Sigmoid colon (tissue), 4 donors: Measurements from ENCODE around the gene HDLBP.

ENCODE experiments used
- EP300 ChIP-seq, 4 donors: sonication (generic); formaldehyde crosslinking; IDR thresholded peaks; one replicate each; pipeline ENCODE4 v1.6.1; 2017; ENCODE audit warnings: antibody characterized with exemption in 4 of 4
- POLR2A ChIP-seq, 2 donors: fragments of 450-650 bp; IDR thresholded peaks; one replicate each; pipeline ENCODE4 v1.6.1; 2016; ENCODE audit warnings: antibody characterized with exemption in 2 of 2, mild to moderate bottlenecking in 2 of 2, moderate library complexity in 2 of 2
- TF ChIP-seq, protein P1 (sequence below), 4 experiments: fragments of 450-650 bp in 3 of 4; fragments of 200-600 bp in 1 of 4; IDR thresholded peaks; one replicate each; pipeline ENCODE4 v1.5.1; 2016 to 2019; ENCODE audit warnings: antibody characterized with exemption in 4 of 4, mild to moderate bottlenecking in 3 of 4, moderate library complexity in 2 of 4

DNA sequence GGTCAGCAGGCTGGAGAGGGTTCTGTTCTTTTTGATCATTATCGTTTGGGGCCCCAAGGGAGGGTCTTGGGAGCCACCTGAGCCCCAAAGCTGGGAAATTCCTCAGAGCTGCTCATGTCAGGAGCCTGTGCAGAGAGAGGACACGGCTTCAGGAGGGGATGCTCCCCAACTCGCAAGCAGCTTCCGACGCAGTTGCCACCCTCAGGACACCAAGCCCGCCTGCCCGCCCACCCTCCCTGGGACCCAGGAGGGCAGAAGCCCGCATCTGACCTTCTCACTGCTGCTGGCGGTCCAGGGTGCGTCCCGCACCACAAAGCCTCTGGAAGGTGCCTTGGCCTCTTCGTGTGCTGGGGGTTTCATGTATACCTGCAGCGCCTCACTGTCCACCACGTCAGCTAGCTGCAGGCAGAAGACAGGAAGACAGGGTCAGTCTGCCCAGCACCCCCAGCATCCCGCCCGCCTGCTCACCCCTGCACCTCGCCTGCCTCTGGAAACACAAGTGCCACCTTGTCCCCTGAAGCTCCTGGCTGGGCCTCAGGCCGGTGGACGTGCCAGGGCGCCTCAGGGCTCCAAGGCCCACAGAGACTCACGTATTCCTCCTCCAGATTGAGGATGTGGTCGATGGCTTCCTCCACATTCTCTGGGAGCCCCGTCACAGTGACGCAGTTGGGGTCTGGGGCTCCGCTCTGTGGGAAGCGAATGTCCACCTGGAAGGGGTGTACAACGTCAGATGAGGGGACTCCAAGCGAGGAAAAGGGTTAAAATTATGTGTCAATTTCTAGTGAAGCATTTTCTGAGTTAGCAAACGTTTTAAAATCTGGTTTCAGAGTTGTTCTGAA, 85.7 kb downstream of the HDLBP start:
- TF ChIP-seq, protein P1, sequence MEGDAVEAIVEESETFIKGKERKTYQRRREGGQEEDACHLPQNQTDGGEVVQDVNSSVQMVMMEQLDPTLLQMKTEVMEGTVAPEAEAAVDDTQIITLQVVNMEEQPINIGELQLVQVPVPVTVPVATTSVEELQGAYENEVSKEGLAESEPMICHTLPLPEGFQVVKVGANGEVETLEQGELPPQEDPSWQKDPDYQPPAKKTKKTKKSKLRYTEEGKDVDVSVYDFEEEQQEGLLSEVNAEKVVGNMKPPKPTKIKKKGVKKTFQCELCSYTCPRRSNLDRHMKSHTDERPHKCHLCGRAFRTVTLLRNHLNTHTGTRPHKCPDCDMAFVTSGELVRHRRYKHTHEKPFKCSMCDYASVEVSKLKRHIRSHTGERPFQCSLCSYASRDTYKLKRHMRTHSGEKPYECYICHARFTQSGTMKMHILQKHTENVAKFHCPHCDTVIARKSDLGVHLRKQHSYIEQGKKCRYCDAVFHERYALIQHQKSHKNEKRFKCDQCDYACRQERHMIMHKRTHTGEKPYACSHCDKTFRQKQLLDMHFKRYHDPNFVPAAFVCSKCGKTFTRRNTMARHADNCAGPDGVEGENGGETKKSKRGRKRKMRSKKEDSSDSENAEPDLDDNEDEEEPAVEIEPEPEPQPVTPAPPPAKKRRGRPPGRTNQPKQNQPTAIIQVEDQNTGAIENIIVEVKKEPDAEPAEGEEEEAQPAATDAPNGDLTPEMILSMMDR (IDR thresholded peaks at IDR 0.05): no peak
- TF ChIP-seq POLR2A (IDR thresholded peaks at IDR 0.05) (no peak), EP300 (IDR thresholded peaks at IDR 0.05) (no peak)
